Stimulated activated CD4-positive, alpha-beta T cell treated with anti-CD3 and anti-CD28 coated beads, TNF-alpha, amount 100 ng/mL, for 1 hour (primary cell): ENCODE results near the gene RAD54L.

ENCODE experiments used
- DNase-seq, 3 donors: peaks; one replicate each; pipeline ENCODE4 v3.0.0-alpha.2; 2020; ENCODE audit warnings: low read depth in 3 of 3, low spot score in 1 of 3

The RAD54L gene

DNA sequence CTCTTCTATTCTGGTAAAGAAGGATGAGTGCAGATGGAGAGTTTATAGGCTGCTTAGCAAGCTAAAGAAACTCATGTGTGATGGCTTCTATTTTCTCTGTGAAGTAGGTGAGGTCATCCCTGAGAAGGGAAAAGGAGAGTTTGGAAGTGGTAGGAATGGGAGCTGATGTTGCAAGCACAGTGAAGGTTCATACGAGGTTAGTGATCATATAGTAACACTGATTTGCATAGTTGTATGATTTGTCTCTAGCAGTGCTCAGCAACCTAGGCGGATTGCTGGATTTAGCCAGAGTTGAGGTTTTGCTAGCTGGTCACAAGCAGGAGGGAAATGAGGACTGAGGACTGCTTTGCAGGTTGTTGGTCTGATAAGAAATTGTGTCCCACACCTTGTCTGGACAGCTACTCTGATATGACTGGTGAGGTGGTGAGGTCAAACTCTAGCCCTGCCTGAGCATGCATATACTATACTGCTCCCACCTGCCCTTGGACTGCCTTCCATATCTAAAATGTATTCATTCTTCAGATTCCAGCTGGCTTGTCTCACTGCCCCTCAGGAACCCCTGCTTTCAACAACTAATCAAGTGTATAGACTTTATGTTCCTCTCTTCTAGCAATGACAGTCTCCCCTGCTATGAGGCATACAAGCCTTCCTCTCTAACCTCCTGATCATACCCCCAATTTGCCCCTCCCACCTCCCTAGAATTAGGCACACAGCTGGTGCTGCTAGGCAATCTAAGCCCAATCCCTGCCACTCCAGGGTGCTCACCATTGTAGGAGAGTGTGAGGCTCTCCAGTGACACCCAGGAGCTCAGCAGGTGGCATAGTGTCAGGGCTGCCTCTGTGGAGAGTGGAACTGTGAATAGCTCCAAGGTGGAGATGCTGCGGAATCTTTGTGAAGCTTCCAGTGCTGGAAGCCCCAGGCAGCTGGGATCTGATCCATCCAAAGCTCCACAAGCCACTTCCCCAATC, 37.3 kb downstream of the RAD54L start:
- DNase-seq = no peak

DNA sequence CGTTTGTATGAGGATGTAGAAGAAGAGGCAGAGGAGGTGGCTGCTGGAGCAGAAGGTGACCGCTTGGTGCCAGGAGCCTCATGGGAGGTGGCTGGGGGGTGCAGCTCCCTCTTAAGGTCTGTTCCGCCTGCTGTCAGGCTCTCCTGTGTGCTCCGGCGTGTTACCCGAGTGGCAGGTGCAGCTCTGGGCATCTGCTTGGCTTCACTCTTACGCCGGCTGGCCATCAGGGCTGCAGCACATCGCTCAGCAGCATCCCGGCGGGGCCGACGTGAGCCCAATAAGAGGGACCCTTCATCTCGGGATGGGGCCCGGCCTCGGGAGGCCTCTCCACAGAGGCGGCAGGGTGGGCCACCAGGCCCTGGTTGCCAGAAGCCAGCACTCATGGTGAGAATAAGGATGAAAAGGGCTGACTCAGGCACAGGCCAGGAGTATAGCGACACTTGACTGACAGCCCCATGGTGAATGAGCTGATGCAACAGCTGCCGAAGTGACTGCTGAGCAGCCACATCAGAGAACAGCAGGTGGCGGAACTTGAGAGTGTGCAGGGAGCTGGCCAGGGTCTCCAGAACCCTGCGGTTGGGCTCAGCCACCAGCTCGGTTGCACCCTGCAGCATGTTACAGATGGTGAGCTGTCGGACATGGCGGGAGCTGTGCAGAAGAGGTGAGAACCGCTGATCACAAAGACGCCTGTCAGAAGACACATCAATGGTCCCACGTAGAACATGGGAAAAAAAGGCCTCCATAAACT, 38.3 kb downstream of the RAD54L start:
- DNase-seq = no peak

DNA sequence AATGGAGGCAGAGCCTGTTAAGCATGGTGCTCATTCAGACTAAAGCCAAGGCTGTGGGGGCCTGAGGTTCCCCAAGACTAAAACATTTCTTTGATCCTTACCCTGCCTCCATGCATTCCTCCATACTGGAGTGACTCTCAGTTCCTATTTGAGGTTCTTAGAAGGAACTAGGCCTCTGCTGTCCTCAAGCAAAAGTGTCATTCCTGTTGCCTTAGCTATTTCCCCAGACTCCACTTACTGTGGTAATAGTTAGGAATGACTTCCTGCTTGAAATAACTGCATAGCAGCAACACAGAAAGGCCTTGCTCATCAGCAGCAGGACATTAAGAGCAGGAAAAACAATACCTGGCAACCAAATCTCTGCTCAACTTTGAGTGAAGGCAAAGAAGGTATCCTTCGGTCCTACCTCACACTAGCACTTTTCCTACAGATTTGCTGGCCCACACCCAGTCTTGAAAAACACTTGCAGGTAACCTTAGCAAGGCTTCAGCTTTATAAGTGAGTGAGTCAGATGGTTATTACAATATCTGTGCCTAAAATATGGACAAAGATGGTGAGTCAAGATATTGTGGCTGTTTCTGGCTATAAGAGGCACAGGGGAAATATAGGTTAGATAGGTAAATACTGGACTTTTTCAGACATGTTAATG, 41.0 kb downstream of the RAD54L start:
- no peak for DNase-seq

DNA sequence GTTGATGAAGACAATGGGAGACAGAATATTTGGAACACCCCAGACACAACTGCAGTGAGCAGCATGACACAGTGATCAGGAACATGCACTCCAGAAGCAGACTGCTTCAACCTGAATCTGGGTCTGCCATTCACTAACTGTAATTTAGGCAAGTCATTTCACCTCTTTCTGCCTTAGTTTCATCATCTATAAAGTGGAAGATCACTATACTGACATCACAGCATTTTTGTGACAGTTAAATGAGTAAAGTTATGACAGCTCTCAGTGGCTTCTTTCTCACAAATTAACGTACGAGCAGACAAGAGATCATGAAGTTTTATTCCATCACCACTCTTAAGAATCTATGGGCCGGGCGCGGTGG, 41.6 kb downstream of the RAD54L start:
- no peak for DNase-seq

DNA sequence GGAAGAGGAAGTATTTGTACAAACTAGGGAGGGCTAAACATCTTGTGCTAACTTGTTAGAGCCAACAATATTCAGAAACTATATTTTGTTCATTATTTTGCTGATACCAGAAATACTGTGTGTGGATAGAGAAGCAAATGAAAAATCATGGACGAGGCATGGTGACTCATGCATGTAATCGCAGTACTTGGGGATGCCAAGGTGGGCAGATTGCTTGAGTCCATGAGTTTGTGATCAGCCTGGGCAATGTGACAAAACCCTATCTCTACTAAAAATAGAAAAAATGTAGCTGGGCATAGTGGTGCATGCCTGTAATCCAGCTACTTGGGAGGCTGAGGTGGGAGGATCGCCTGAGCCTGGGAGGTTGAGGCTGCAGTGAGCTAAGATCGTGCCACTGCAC, 42.4 kb downstream of the RAD54L start:
- DNase-seq = no peak

DNA sequence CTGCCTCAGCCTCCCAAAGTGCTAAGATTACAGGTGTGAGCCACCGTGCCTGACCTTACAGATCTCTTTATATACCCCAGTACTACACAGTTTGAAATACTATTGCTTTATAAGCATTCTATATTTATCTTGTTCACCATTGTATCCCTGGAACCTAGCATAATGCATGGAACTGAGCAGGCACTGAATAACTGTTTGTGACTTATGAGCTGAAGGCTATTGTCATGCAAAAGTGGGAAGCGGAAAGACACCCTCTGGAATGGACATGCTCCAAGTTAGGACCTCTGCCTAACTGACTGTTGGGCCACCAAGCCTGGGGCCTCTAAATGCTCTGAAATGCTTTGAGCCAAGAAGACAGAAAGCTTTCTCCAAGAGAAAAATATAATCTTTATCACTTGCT, 47.7 kb downstream of the RAD54L start:
- no peak for DNase-seq

DNA sequence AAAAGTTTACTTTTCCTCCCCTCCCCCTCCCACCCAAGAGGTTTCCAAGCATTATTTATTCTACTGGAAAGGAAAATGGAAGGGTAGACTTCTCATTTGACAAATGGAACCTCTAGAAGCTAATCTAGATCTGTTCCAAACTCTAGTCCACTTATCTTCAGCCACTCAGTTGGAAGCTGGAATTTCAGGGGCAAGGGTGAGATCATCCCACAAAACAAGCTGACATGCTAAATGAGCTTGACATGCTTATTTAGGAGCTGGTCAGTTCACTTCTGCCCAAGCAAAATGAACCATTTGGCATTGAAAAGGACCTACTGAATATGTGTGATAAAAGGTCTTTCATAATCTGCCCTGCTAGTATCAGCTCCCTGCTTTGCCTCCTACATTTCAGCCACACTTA, 50.8 kb downstream of the RAD54L start:
- no peak for DNase-seq

DNA sequence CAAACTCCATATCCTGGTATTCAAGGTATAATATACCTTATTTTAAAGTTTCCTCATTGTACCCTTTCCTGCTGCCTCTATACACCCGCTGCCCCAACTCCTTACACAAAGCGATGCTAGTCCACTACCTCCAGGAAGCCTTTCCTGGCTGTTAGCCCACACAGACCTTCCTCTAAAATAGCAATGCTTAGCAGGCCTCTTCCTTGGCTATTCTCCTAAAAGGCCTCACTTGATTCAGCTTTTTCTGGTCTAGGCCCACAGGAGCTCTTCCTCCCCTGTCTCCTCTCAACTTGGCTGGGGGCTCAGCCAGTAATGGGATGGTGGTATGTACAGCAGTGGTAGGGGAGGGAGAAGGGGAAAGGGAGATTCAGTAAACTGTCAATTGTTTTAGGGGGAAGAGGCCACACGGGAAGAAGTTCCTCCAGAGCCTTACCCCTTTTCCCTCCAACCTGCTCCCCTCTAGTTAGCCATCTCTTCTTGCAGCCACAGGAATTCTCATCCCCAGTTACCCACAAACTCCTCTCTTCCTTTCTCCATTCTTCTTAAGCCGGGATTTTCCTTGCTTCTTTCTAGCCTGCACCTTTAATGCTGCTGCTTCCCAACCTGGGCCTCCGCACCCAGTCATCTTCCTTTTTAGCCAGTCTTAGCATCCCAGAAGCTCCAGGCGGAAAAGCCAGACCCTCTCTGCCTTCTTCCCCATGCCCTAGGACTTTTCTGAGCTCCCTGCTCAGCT, 53.3 kb downstream of the RAD54L start:
- DNase-seq = no peak

DNA sequence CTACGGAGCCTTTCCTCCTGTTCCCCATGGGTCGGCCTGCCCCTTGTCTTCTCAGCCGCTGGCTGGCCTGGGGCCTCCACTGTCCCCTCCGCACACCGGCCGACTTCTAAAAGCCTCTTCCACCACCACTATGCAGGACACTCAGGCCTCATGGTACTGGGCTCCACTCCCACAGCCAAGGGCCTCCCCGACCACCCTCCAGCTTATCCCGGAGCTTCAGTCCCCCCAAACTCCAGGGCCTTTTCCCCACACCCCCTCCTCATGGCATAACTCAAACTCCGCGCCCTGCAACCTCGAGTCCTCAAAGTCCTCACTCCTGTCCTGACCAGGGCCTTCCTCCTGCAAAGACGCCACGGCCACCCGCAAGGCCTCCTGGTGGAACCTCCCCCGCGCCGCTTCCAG, 53.8 kb downstream of the RAD54L start:
- DNase-seq = no peak

DNA sequence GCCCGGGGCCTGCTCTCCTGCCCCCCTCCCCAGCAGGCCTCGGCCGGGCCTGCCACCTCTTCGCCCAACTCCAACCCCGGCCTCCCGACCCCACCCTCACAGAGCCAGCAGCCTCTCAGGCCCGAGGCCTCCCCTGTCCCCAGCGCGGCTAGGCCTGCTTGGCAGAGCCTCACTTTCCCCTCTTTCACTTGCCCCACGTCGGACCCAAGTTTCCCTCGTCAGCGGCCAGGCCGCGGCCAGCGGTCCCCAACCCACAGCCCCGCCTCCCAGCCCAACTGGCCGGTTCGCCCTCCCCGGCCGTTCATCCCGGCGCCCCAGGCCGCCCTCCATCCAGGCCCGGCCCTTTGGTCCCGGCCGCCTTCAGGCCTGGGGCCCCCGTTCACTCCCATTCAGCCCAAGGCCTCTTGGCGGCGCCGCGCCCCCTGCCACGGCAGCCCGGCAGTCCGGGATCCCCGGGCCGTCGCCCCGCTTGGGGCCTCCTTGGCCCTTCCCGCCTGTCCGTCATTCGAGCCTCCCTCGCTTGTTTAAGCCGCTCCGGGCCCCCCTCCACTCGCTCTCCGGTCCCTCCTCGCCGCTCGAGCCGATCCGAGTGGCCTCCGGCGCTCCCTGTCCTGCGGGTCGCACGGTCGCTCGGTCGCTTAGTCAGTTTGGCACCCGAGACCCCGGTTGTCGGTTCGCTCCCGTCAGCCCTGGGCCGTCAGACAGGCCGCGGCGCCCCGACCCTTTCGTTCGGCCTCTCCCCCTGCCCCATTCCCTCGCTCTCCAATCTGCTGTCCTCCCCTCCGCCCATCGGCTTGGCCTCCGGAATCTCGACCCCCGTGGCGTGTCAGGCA, 54.5 kb downstream of the RAD54L start:
- peak in 1 of 3 donors; percentile 29 for DNase-seq

DNA sequence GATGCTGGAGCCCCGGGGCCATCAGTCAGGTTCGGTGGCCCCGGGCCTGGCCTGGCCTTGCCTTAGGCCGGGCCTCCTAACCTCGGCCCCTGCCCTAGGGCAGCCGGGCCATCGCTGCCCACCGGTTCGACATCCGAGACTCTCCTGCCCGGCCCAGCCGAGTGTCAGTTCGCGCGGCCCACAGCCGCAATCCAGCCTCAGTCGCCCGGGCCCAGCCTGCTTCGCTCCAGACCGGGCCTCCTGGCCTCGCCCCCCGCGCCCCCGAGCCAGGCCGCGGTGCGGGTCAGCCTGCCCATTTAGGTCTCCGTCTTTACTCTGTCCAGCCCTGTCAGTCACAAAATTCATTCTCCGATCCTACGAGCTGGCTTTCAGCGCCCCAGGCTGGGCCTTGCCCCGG, 55.1 kb downstream of the RAD54L start:
- DNase-seq = no peak

DNA sequence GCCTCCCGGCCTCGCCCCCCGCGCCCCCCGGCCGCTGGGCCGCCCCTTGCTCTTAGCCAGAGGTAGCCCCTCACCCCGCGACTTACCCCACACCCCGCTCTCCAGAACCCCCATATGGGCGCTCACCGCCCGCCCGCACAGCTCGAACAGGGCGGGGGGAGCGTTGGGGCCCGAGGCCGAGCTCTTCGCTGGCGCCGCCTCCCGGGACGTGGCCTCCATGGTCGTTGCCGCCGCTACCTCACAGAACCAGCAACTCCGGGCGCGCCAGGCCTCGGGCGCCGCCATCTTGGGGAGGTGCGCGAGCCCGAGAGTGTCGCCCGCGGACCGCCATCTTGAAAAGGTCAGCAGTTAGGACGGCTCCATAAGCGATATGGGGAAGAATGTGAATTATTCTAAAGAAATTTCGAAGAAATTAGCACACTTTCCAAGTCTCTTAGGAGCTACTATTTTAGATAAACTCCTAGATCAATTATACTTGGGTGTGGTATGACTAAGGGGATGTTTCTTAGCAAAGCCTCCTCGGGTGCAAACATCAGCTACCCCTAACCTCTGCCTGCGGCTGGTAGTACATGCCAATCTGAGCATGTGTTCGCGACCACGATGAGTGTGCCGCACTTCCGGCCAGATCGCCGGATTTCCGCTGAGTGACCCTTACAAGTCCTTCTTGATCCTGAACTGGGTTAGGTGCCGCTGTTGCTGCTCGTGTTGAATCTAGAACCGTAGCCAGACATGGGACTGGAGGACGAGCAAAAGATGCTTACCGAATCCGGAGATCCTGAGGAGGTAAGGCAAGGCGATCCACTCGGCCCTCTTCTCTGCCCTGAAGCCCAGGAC, 55.7 kb downstream of the RAD54L start, which contains the start of the genes LRRC41 and UQCRH:
Gene LRRC41 (minus strand): TSS at position 579 of the 834 bp plus-strand sequence. CDS start 294 bp downstream, at position 285.
Gene UQCRH (plus strand): TSS at position 661 of the 834 bp plus-strand sequence. CDS start 69 bp downstream, at position 730.
- DNase-seq = peak; percentile 84 to 91 (median 88)

DNA sequence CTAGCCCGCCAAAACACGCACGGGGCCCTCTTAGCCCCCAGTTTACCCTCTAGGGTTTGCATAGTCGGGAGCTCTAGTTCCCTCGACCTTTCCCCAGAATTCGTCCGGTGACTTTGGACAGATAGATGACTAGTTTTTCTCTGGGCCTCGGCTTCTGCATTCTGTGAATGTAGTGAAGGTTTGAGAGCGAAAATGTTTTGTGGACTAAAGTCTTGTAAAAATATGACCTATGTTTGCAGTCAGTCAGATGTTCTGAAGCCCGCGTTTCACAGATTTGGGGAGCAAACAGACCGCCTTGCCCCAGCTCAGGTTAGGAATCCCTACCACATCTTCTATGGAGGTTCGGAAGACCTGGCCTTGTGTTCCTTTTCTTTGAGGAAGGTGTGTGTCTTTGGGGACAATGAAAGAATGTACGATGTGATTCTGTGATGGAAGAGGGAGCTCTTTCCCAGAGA, 56.3 kb downstream of the RAD54L start:
- no peak for DNase-seq

DNA sequence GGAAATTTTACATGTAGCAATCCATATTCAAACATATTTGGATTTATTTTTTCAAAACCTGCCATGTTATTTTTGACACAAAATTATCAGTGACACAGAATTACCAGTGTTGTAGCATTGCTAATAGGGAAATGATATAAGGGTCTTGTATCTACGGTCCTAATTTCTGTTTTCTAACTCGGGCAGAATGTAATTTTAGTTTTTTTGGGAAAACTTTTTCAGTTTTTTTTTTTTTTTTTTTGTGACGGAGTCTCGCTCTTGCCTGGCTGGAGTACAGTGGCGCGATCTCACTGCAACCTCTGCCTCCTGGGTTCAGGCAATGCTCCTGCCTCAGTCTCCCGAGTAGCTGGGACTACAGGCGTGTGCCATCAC, 58.6 kb downstream of the RAD54L start:
- DNase-seq = no peak

DNA sequence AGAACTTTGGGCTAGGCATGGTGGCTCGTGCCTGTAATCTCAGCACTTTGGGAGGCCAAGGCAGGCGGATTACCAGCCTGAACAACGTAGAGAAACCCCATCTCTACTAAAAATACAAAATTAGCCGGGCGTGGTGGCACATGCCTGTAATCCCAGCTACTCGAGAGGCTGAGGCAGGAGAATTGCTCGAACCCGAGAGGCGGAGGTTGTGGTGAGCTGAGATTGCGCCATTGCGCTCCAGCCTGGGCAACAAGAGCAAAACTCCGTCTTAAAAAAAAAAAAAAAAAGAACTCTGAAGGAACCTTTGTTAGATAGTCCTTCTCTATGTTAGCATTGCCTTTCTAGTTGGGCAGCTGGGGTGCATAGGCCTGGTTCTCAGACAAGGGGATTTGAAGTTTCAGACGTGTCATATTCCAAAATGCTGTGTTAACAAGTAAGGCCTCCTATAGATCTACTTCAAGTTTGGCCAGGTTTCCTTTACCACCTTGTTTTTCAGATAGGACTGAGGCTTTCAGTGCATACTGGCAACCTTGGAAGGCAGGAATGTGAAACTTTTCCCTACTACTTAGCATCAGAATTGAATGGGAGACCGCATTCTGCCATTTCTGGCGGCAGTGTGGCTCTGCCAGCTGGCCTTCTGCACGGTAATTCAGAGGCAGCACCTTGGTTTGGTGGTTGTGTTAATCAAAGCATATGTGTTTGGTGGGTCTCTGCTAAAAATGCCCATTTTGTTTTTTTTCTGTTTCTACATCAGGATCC, 62.0 kb downstream of the RAD54L start:
- no peak for DNase-seq

DNA sequence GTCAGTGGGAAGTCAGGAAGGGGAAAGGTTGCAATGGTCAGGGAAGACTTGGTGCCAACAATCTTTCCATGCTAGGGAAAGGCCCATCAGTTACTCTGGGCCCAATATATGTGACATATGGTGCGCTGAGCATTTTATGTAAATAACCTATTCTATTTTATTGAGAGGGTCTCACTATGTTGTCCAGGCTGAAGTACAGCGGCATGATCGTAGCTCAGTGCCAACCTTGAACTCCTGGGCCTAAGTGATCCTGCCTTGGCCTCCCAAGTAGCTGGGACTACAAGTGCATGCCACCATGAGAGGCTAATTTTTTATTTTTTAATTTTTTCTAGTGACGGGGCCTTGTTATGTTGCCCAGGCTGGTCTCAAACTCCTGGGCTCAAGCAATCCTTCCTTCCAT, 62.8 kb downstream of the RAD54L start:
- no peak for DNase-seq

DNA sequence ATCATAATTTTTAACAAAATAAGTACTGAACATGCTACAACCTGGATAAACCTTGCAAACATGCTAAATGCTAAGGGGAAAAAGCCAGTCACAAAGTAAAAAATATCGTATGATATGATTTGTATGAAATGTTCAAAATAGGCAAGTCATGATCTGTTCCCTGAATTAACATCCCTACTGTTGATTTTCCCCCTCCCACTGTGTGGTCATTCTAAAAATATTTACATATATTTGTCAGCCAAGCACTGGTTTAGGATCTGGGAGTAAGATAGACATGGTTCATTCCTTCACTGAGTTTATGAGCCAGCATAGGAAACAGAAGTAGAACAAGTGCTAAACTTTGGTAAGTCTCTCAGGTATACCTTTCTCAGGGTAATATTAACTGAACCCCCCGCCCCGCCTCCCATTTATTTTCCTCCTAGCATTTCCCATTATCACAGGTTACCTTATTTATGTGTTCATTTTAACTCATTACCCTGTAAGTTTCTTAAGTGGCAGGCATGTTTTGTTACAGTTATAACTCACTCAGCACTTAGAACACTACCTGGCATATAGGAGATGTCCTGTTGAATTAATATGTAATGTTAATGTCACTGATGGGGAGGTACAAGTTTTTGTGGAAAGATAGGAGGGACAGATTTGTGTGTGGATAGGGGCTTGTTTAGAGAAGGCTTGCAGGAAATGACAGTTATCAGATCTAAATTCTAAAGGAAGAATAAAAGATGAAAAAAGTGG, 68.3 kb downstream of the RAD54L start:
- DNase-seq = no peak

DNA sequence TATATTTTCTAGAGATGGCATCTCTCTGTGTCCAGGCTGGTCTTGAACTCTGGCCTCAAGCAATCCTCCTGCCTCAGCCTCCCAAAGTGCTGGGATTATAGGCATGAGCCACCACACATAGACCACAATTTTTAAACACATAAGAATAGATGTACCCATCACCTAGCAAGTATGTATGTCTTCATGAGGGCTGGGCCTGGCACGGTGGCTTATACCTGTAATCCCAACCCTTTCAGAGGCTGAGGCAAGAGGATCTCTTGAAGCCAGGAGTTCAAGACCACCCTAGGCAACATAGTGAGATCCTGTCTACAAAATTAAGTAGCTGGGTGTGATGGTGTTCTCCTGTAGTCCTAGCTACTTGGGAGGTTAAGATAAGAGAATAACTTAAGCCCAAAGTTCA, 69.8 kb downstream of the RAD54L start:
- DNase-seq = no peak
